NT2/D1 (cell line): ENCODE measurements around the gene UBA5.

Source experiments
- SUZ12 ChIP-seq: IDR thresholded peaks from 2 replicates; pipeline ENCODE4 v1.6.1; 2011; ENCODE audit not compliant: insufficient read length, insufficient read depth; ENCODE audit errors: extremely low read depth
- YY1 ChIP-seq: IDR thresholded peaks from 2 replicates; pipeline ENCODE4 v1.6.1; 2011; ENCODE audit not compliant: insufficient read length, insufficient read depth
- ZNF274 ChIP-seq: IDR thresholded peaks from 2 replicates; pipeline ENCODE4 v1.6.1; 2011; ENCODE audit warnings: mild to moderate bottlenecking, low read depth, low read length

GRCh38 chr3:132662212-132662611 lies 2.1 kb downstream of the UBA5 start:
- TF ChIP-seq YY1 (no peak), ZNF274 (no peak), SUZ12 (no peak)
